ENCODE data around the gene HSFX3.

GRCh38 chrX:149504915-149505651 is 44.6 kb downstream of the HSFX3 start, which contains the start of gene IDS:
- TF ChIP-seq, protein P1, sequence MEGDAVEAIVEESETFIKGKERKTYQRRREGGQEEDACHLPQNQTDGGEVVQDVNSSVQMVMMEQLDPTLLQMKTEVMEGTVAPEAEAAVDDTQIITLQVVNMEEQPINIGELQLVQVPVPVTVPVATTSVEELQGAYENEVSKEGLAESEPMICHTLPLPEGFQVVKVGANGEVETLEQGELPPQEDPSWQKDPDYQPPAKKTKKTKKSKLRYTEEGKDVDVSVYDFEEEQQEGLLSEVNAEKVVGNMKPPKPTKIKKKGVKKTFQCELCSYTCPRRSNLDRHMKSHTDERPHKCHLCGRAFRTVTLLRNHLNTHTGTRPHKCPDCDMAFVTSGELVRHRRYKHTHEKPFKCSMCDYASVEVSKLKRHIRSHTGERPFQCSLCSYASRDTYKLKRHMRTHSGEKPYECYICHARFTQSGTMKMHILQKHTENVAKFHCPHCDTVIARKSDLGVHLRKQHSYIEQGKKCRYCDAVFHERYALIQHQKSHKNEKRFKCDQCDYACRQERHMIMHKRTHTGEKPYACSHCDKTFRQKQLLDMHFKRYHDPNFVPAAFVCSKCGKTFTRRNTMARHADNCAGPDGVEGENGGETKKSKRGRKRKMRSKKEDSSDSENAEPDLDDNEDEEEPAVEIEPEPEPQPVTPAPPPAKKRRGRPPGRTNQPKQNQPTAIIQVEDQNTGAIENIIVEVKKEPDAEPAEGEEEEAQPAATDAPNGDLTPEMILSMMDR (IDR thresholded peaks at IDR 0.05; ENCODE audit: low read length), result no peak
- TF ChIP-seq EZH2phosphoT487 (IDR thresholded peaks at IDR 0.05; ENCODE audit: low read length), result no peak
- no peak for TF ChIP-seq EZH2 (optimal IDR thresholded peaks at IDR 0.05; ENCODE audit: low read depth, low read length)

All from MM.1S (cell line).